ENCODE data around the gene SALL3. TPM values are rescaled to one million over a fixed set of nuclear protein-coding genes. Genes with fewer than 3 reads are reported as not detected.
A peak's percentile ranks its signal among the peaks of the same experiment; 100 is the strongest.

SALL3 gene
- total RNA-seq, 1 donor from 2014 or later = 23.4 TPM

- Mint-ChIP-seq H3K9me3 (ENCODE audit: unreplicated experiment) (peaks cover 16% of the 10 kb centered on the region), H3K27me3 (ENCODE audit: unreplicated experiment) (peaks cover 28% of the 10 kb centered on the region), H3K4me3 (ENCODE audit: unreplicated experiment) (no peak overlapping the region), H3K4me1 (ENCODE audit: low read depth, unreplicated experiment) (peaks cover 37% of the 10 kb centered on the region), H3K27ac (ENCODE audit: unreplicated experiment) (no peak overlapping the region), H3K36me3 (ENCODE audit: unreplicated experiment) (no peaks in the 10 kb centered on the region)
- DNase-seq = peak; percentile 56
- TF ChIP-seq, protein P1, sequence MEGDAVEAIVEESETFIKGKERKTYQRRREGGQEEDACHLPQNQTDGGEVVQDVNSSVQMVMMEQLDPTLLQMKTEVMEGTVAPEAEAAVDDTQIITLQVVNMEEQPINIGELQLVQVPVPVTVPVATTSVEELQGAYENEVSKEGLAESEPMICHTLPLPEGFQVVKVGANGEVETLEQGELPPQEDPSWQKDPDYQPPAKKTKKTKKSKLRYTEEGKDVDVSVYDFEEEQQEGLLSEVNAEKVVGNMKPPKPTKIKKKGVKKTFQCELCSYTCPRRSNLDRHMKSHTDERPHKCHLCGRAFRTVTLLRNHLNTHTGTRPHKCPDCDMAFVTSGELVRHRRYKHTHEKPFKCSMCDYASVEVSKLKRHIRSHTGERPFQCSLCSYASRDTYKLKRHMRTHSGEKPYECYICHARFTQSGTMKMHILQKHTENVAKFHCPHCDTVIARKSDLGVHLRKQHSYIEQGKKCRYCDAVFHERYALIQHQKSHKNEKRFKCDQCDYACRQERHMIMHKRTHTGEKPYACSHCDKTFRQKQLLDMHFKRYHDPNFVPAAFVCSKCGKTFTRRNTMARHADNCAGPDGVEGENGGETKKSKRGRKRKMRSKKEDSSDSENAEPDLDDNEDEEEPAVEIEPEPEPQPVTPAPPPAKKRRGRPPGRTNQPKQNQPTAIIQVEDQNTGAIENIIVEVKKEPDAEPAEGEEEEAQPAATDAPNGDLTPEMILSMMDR (IDR thresholded peaks at IDR 0.05; ENCODE audit: partially characterized antibody, unreplicated experiment) = no peak
Measured at GRCh38 chr18:78979056-78979729, 425 bp upstream of the SALL3 start.

DNA sequence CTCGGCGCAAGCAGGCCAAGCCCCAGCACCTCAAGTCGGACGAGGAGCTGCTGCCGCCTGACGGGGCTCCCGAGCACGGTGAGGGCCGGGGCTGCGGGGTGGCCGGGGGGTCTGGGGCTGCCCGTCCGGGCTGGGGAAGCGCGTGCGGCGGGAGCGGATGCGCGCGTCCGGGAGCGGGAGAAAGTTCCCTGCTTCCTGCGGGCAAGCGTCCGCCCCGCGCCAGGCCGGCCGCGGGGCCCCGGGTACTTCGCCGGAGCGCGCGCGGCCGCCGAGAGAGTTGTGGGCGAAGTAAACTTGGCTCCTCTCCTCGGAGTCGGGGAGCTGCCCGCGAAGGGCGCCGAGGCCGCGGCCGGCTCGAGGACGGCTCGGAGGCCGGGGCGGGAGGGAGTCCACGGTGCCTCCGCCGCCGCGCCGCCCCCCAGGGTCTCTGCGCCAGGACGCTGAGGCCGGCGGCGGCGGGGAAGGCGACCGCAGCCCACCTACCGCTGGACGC lies 707 bp downstream of the SALL3 start:
- Mint-ChIP-seq H3K36me3 (ENCODE audit: unreplicated experiment) (no peaks in the 10 kb centered on the region), H3K4me3 (ENCODE audit: unreplicated experiment) (no peak overlapping the region), H3K27ac (ENCODE audit: unreplicated experiment) (no peak overlapping the region), H3K9me3 (ENCODE audit: unreplicated experiment) (peaks cover 16% of the 10 kb centered on the region), H3K27me3 (ENCODE audit: unreplicated experiment) (peaks cover 23% of the 10 kb centered on the region), H3K4me1 (ENCODE audit: low read depth, unreplicated experiment) (peaks cover 37% of the 10 kb centered on the region)
- DNase-seq = no peak
- TF ChIP-seq, protein P1 (IDR thresholded peaks at IDR 0.05; ENCODE audit: partially characterized antibody, unreplicated experiment) = no peak

DNA sequence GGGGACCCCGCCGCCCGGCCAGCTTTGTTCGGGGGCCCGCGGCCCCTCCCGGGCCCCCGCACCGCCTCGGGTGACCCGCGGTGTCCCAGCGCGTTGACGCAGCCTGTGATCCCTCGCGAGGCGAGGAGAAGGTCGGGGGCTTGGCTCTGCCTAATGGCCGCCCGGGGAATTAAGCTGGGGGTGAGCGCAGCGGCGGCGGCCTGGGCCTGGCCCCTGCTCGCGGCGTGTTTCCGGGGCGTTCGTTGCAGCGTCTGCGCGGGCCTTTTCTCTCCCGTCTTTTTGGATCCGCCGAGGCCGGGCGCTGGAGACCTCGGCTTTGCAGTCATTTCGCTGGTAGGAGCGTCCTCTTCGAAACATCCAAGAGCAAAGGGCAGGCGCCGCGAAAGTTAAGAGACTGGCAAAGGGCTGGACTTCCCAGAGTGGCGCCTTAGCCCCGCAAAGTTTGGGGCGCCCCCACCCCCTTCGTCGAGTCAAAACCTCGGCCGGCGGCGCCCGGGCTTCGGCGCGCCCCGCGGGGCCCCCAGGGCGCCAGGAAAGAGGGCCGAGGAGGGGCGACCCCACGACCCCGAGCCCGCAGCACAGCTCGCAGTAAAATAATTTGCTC lies 1.3 kb downstream of the SALL3 start:
- no peaks in the 10 kb centered on the region for H3K36me3 Mint-ChIP-seq (ENCODE audit: unreplicated experiment)
- H3K4me3 Mint-ChIP-seq (ENCODE audit: unreplicated experiment) = peak overlapping the region; percentile 94
- DNase-seq = peak; percentile 59
- peaks cover 18% of the 10 kb centered on the region for H3K27me3 Mint-ChIP-seq (ENCODE audit: unreplicated experiment)
- peak overlapping the region; percentile 74 for H3K27ac Mint-ChIP-seq (ENCODE audit: unreplicated experiment)
- peaks cover 40% of the 10 kb centered on the region for H3K4me1 Mint-ChIP-seq (ENCODE audit: low read depth, unreplicated experiment)
- TF ChIP-seq, protein P1 (IDR thresholded peaks at IDR 0.05; ENCODE audit: partially characterized antibody, unreplicated experiment) = no peak
- H3K9me3 Mint-ChIP-seq (ENCODE audit: unreplicated experiment) = peaks cover 20% of the 10 kb centered on the region

DNA sequence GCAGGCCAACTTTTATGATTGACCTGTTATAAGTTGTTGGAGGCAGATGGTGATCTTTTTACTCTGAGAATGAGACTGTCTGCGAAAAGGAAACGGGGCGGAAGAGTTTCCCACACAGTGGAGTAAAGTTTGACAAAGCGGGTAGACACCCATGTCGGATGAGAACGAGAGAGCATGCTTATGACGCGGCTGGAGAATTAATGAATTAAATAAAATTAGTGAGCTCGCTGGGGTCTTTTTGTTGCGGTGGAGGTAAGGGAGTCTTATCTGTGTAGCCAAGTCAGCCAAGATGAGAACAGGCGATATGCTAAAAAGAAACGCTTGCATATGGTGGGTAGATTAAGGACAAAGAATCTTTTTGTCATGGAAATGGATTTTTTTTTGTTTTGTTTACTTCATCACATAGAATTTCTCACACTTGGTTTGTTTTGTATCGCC lies 1.8 kb downstream of the SALL3 start:
- H3K4me1 Mint-ChIP-seq (ENCODE audit: low read depth, unreplicated experiment) = peaks cover 45% of the 10 kb centered on the region
- DNase-seq = no peak
- peaks cover 16% of the 10 kb centered on the region for H3K27me3 Mint-ChIP-seq (ENCODE audit: unreplicated experiment)

More for the DNA sequence above, 1.8 kb downstream of the SALL3 start:
- H3K9me3 Mint-ChIP-seq (ENCODE audit: unreplicated experiment) = peaks cover 20% of the 10 kb centered on the region
- no peaks in the 10 kb centered on the region for H3K36me3 Mint-ChIP-seq (ENCODE audit: unreplicated experiment)
- TF ChIP-seq, protein P1 (IDR thresholded peaks at IDR 0.05; ENCODE audit: partially characterized antibody, unreplicated experiment) = no peak
- peak overlapping the region; percentile 74 for H3K27ac Mint-ChIP-seq (ENCODE audit: unreplicated experiment)
- peak overlapping the region; percentile 94 for H3K4me3 Mint-ChIP-seq (ENCODE audit: unreplicated experiment)
